Measurements from ENCODE around the gene MEPCE. TPM values are rescaled to one million over a fixed set of nuclear protein-coding genes. Genes with fewer than 3 reads are reported as not detected.
A peak's percentile ranks its signal among the peaks of the same experiment; 100 is the strongest.

The MEPCE gene
- total RNA-seq, 2 experiments from 2014 or later: 44.2 to 65.6 TPM

DNA sequence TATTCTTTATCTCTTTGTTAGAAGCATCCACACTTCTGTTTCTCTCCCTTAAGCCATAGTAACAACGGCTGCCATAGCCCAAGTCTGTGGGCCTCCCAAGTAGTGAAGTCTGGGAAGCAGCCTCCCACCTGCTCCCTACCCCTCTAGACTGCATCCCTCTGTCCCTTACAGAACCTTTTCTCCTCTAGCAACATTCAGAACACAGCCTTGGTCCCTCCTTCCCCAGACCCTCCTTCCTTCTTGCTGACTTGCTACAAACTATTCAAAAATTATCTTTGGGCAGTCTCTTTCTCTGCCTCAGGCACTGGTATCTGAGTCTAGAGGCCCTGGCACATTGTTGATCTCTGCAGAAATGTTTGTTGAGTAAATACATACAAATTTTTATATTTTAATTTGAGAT lies 51.8 kb downstream of the MEPCE start:
- intact Hi-C loops (cut with micrococcal nuclease; ENCODE audit: unreplicated experiment): no loop called here
- DNase-seq (ENCODE audit: low spot score): no peak
- Histone ChIP-seq H3K9me2 (ENCODE audit: insufficient read depth, low read length) (no peaks in the 10 kb centered on the region), H3K4me3 (ENCODE audit: low read depth, low read length, poor library complexity, severe bottlenecking) (no peak overlapping the region), H2AFZ (ENCODE audit: low read length) (no peak overlapping the region), H3K79me2 (ENCODE audit: insufficient read depth, low read depth, low read length) (peaks cover 24% of the 10 kb centered on the region), H4K20me1 (ENCODE audit: insufficient read depth, low read length) (peaks cover 4% of the 10 kb centered on the region; the same call in 1 of the 2 replicates), H3K4me1 (ENCODE audit: insufficient read depth, low read length, poor library complexity, severe bottlenecking) (peaks cover 26% of the 10 kb centered on the region), H3K27ac (ENCODE audit: low read depth, low read length, poor library complexity, severe bottlenecking) (no peak overlapping the region), H3K9me3 (ENCODE audit: low read length) (no peaks in the 10 kb centered on the region), H3K36me3 (ENCODE audit: insufficient read depth, low read length) (peaks cover 11% of the 10 kb centered on the region), H3K4me2 (ENCODE audit: low read length) (no peak overlapping the region)
- CTCF ChIA-PET (ENCODE audit: unreplicated experiment): no interaction called here
- no peak for TF ChIP-seq EZH2phosphoT487 (IDR thresholded peaks at IDR 0.05; ENCODE audit: borderline replicate concordance, low read depth, low read length)
- no peak for TF ChIP-seq CTCF (conservative IDR thresholded peaks at IDR 0.05; ENCODE audit: low read length)
- POLR2A ChIA-PET: interaction anchor here (0.8 kb wide), 1 partner anchor 11 kb away, joined by 3 read pairs; no protein-coding TSS in a partner anchor
- no TSS peak for BruUV-seq (replicated peaks)

DNA sequence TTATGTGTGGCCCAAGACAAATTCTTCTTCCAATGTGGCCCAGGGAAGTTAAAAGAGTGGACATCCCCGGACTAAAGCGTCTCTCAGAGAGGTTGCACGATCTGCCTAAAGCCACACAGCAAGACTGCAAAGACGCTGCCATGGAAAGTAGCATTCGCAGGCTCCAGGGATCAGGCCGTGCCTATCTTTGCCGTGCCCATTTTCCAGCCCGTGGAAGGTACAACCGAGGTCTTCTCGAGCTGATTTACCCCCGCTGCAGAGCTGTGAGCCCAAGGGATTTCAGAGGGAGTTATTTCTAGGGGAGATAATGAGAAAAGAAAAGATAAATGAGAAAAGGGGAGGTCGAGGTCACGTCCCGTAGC lies 53.1 kb downstream of the MEPCE start:
- Histone ChIP-seq H4K20me1 (ENCODE audit: insufficient read depth, low read length) (no peaks in the 10 kb centered on the region), H3K36me3 (ENCODE audit: insufficient read depth, low read length) (no peaks in the 10 kb centered on the region), H3K4me2 (ENCODE audit: low read length) (peak overlapping the region; percentile 99), H3K79me2 (ENCODE audit: insufficient read depth, low read depth, low read length) (peaks cover 12% of the 10 kb centered on the region), H3K9me3 (ENCODE audit: low read length) (no peaks in the 10 kb centered on the region), H3K27ac (ENCODE audit: low read depth, low read length, poor library complexity, severe bottlenecking) (no peak overlapping the region), H3K4me1 (ENCODE audit: insufficient read depth, low read length, poor library complexity, severe bottlenecking) (peaks cover 18% of the 10 kb centered on the region), H2AFZ (ENCODE audit: low read length) (peak overlapping the region; percentile 41; the same call in 1 of the 2 replicates), H3K9me2 (ENCODE audit: insufficient read depth, low read length) (no peaks in the 10 kb centered on the region), H3K4me3 (ENCODE audit: low read depth, low read length, poor library complexity, severe bottlenecking) (peak overlapping the region; percentile 70)
- intact Hi-C loops (cut with micrococcal nuclease; ENCODE audit: unreplicated experiment): loop anchor here (2.0 kb wide), 1 partner anchor 14 kb away; no protein-coding TSS in a partner anchor
- ChIA-PET CTCF (ENCODE audit: unreplicated experiment) (no interaction called here), POLR2A (interaction anchor here (0.7 kb wide), 1 partner anchor 213 kb away, joined by 4 read pairs; no protein-coding TSS in a partner anchor)
- DNase-seq (ENCODE audit: low spot score): no peak
- TF ChIP-seq CTCF (conservative IDR thresholded peaks at IDR 0.05; ENCODE audit: low read length): no peak
- no peak for TF ChIP-seq EZH2phosphoT487 (IDR thresholded peaks at IDR 0.05; ENCODE audit: borderline replicate concordance, low read depth, low read length)
- no TSS peak for BruUV-seq (replicated peaks)

GRCh38 chr7:100483090-100483721 lies 53.6 kb downstream of the MEPCE start:
- no peak overlapping the region for H3K27ac ChIP-seq (ENCODE audit: low read depth, low read length, poor library complexity, severe bottlenecking)
- ChIA-PET POLR2A (no interaction called here), CTCF (ENCODE audit: unreplicated experiment) (no interaction called here)
- peaks cover 7% of the 10 kb centered on the region; the same call in 1 of the 2 replicates for H3K79me2 ChIP-seq (ENCODE audit: insufficient read depth, low read depth, low read length)
- H3K9me3 ChIP-seq (ENCODE audit: low read length): no peaks in the 10 kb centered on the region
- no peaks in the 10 kb centered on the region for H3K9me2 ChIP-seq (ENCODE audit: insufficient read depth, low read length)
- peak overlapping the region; percentile 41 for H2AFZ ChIP-seq (ENCODE audit: low read length)
- TF ChIP-seq CTCF (conservative IDR thresholded peaks at IDR 0.05; ENCODE audit: low read length) (peak; percentile 90), EZH2phosphoT487 (IDR thresholded peaks at IDR 0.05; ENCODE audit: borderline replicate concordance, low read depth, low read length) (no peak)
- DNase-seq (ENCODE audit: low spot score): peak; percentile 83
- H3K4me3 ChIP-seq (ENCODE audit: low read depth, low read length, poor library complexity, severe bottlenecking): peak overlapping the region; percentile 70
- no TSS peak for BruUV-seq (replicated peaks)
- no peaks in the 10 kb centered on the region for H3K36me3 ChIP-seq (ENCODE audit: insufficient read depth, low read length)
- peak overlapping the region; percentile 99 for H3K4me2 ChIP-seq (ENCODE audit: low read length)
- intact Hi-C loops (cut with micrococcal nuclease; ENCODE audit: unreplicated experiment): loop anchor here (2.0 kb wide), 1 partner anchor 14 kb away; no protein-coding TSS in a partner anchor
- H3K4me1 ChIP-seq (ENCODE audit: insufficient read depth, low read length, poor library complexity, severe bottlenecking): peaks cover 18% of the 10 kb centered on the region
- no peaks in the 10 kb centered on the region for H4K20me1 ChIP-seq (ENCODE audit: insufficient read depth, low read length)

Data from OCI-LY7 (cell line).